ENCODE data around the gene NEMP2. TPM values are rescaled to one million over a fixed set of nuclear protein-coding genes. Genes with fewer than 3 reads are reported as not detected.
"Not testable (repeated sequence)": the region's sequence is repeated elsewhere in the genome, so short reads cannot be mapped to it uniquely, and the experiment has no call there.

The NEMP2 gene
- total and polyA plus RNA-seq, 2 of the 4 experiments (the other 2 are of a cell fraction) = 1.1 to 1.3 TPM

DNA sequence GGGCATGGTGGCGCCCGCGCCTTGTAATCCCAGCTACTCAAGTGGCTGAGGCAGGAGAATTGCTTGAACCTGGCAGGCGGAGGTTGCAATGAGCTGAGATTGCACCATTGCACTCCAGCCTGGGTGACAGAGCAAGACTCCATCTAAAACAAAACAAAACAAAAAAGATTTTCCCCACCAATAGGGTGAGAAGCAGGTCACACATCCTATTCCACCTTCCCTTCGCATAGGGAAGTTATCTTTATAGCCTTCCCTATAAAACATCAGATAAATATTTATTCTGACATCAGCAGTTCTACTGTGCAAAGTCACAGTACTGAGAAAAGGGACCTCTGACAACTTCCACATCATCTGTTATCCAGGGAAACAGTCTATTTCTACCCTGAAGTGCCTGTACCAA is 24.6 kb downstream of the NEMP2 start:
- 100% methylated on average over 4 of the region's 5 CpGs; no CpG with 5 or more reads in 1 of the 2 experiments for WGBS, 2 experiments (ENCODE audit: extremely low coverage in 2 of 2, insufficient read length in 1 of 2)
- in situ Hi-C loops (cut with MboI; ENCODE audit: low sequenced_read_pairs) = loop anchor here (5.0 to 10.0 kb wide), 2 partner anchors 95 to 418 kb away; no protein-coding TSS in a partner anchor
- H2BK5ac ChIP-seq (ENCODE audit: low read depth, low read length, poor library complexity, severe bottlenecking); H3K14ac ChIP-seq (replicated peaks; ENCODE audit: low read depth, low read length); POLR2A ChIA-PET (ENCODE audit: unreplicated experiment); H4K5ac ChIP-seq (ENCODE audit: low read depth, low read length); BruUV-seq (replicated peaks); H3K4me2 ChIP-seq (ENCODE audit: low read depth, low read length); H3K27ac ChIP-seq (ENCODE audit: insufficient read depth, low read length); DNase-seq; H3K23ac ChIP-seq (ENCODE audit: low read depth, low read length); H4K20me1 ChIP-seq (ENCODE audit: insufficient read depth, low read length); H3K36me3 ChIP-seq (ENCODE audit: control insufficient read depth, insufficient read depth, low read length); H3K27me3 ChIP-seq (ENCODE audit: control insufficient read depth, insufficient read depth, low read length); H3K18ac ChIP-seq (ENCODE audit: low read depth, low read length); H2BK120ac ChIP-seq (ENCODE audit: low read depth, low read length); H3K9ac ChIP-seq (ENCODE audit: low read depth, low read length); H2BK15ac ChIP-seq (ENCODE audit: low read depth, low read length); H3K79me1 ChIP-seq (ENCODE audit: low read depth in 1 of 2, low read length in 2 of 2); H4K91ac ChIP-seq (ENCODE audit: insufficient read depth, low read depth, low read length); ATAC-seq (ENCODE audit: low read depth); H2AK9ac ChIP-seq (replicated peaks; ENCODE audit: low read depth, low read length, poor library complexity); intact Hi-C loops (cut with micrococcal nuclease); H3K4ac ChIP-seq (ENCODE audit: low read depth, low read length); H4K8ac ChIP-seq (ENCODE audit: low read depth in 2 of 2, low read length in 2 of 2); H3K9me1 ChIP-seq (ENCODE audit: insufficient read depth, low read length); H3K9me3 ChIP-seq (ENCODE audit: control insufficient read depth, insufficient read depth, low read length); H3K4me1 ChIP-seq (ENCODE audit: control insufficient read depth, insufficient read depth, low read length); H2AFZ ChIP-seq (replicated peaks; ENCODE audit: low read length, poor library complexity); H3K56ac ChIP-seq (ENCODE audit: extremely low read depth, insufficient read depth, low read length); dilution Hi-C loops (cut with HindIII; ENCODE audit: low sequenced_read_pairs, unreplicated experiment); H3K4me3 ChIP-seq (ENCODE audit: insufficient read depth, low read depth, low read length); H2AK5ac ChIP-seq (ENCODE audit: low read depth, low read length); H2BK20ac ChIP-seq (ENCODE audit: low read depth, low read length): not testable (repeated sequence)
- CTCF ChIA-PET = interaction anchor here (1.0 kb wide), 1 partner anchor 421 kb away, joined by 3 read pairs; no protein-coding TSS in a partner anchor
